Activated CD4-positive, alpha-beta T cell treated with anti-CD3 and anti-CD28 coated beads, Interleukin-2, amount 10 ng/mL, durations not matched to agents 24 days and 14 days (primary cell): ENCODE results near the gene MMUT. TPM values are rescaled to one million over a fixed set of nuclear protein-coding genes. Genes with fewer than 3 reads are reported as not detected.
A peak's percentile ranks its signal among the peaks of the same experiment; 100 is the strongest.
"Not testable (repeated sequence)": the region's sequence is repeated elsewhere in the genome, so short reads cannot be mapped to it uniquely, and the experiment has no call there.

ENCODE experiments used
- DNase-seq: peaks from one replicate; pipeline ENCODE4 v3.0.0; 2022
- H3K27ac Mint-ChIP-seq: one replicate; pipeline ENCODE4 v1.8.0; 2022; ENCODE audit warnings: mild to moderate bottlenecking, mixed read lengths
- H3K27me3 Mint-ChIP-seq: one replicate; pipeline ENCODE4 v1.8.0; 2022; ENCODE audit warnings: mixed read lengths
- H3K36me3 Mint-ChIP-seq: one replicate; pipeline ENCODE4 v1.8.0; 2022; ENCODE audit warnings: low read depth, mild to moderate bottlenecking, mixed read lengths
- H3K4me1 Mint-ChIP-seq: one replicate; pipeline ENCODE4 v1.8.0; 2021; ENCODE audit warnings: mixed read lengths
- H3K4me3 Mint-ChIP-seq: one replicate; pipeline ENCODE4 v1.8.0; 2022; ENCODE audit warnings: mild to moderate bottlenecking, moderate library complexity, mixed read lengths
- H3K9me3 Mint-ChIP-seq: one replicate; pipeline ENCODE4 v1.8.0; 2021; ENCODE audit warnings: mixed read lengths
- intact Hi-C: fragments of 100-400 bp; cut with micrococcal nuclease; formaldehyde crosslinking; loops from one replicate; pipeline ENCODE4 v1.15.1; 2023
- total RNA-seq: library from RNA; stranded (reverse); gene quantifications from 2 replicates; pipeline ENCODE4 v1.2.3, GENCODE V29; 2022

Gene MMUT
- 12.4 and 13.1 TPM in 2 replicates for total RNA-seq

GRCh38 chr6:49462927-49463611 lies at the start of gene MMUT, which contains the start of gene CENPQ:
Gene MMUT (minus strand): TSS chr6:49463253. CDS start chr6:49459466, 3,787 bp downstream.
Gene CENPQ (plus strand): TSS chr6:49463370. CDS start chr6:49470177, 6,807 bp downstream.
- intact Hi-C loops = loop anchor here (2.0 kb wide), 1 partner anchor 88 kb away; the partner anchor contains the start of gene C6orf141
- DNase-seq = peak; percentile 98
- Mint-ChIP-seq H3K4me3 (peak within 1 kb of the TSS; percentile 96), H3K27me3 (no peaks in the 10 kb centered on the region), H3K9me3 (no peaks in the 10 kb centered on the region), H3K36me3 (peaks cover 6% of the 10 kb centered on the region), H3K27ac (peak within 1 kb of the TSS; percentile 92), H3K4me1 (peaks cover 47% of the 10 kb centered on the region)

GRCh38 chr6:49509342-49509741 lies 46.3 kb upstream of the MMUT start:
- Mint-ChIP-seq H3K4me1 (no peaks in the 10 kb centered on the region), H3K36me3 (no peaks in the 10 kb centered on the region), H3K4me3 (no peak overlapping the region), H3K9me3 (no peaks in the 10 kb centered on the region), H3K27me3 (peaks cover 20% of the 10 kb centered on the region), H3K27ac (no peak overlapping the region)
- DNase-seq = no peak
- intact Hi-C loops = no loop called here

GRCh38 chr6:49506569-49507111 lies 43.6 kb upstream of the MMUT start:
- H3K27ac Mint-ChIP-seq = no peak overlapping the region
- intact Hi-C loops = no loop called here
- no peak overlapping the region for H3K4me3 Mint-ChIP-seq
- H3K27me3 Mint-ChIP-seq = peaks cover 11% of the 10 kb centered on the region
- no peak for DNase-seq
- no peaks in the 10 kb centered on the region for H3K36me3 Mint-ChIP-seq
- no peaks in the 10 kb centered on the region for H3K9me3 Mint-ChIP-seq
- H3K4me1 Mint-ChIP-seq = no peaks in the 10 kb centered on the region

DNA sequence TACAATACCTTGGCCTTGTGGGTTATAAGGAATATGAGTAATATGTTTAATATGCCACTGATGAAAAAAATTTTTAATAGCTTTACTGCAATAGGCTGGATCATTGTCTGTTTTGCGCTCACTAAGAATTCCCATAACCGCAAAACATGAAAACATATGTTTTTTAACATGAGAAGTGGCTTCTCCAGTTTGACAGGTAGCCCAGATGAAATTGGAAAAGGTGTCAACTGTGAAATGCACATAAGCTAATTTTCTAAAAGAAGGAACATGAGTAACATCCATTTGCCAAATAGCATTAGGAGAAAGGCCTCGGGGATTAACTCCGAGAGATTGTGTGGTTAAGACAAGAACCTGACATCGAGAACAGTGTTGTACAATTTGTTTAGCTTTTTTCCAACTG lies 41.6 kb upstream of the MMUT start:
- Mint-ChIP-seq H3K27me3 (peaks cover 7% of the 10 kb centered on the region), H3K36me3 (no peaks in the 10 kb centered on the region), H3K4me3 (no peak overlapping the region), H3K27ac (no peak overlapping the region), H3K4me1 (no peaks in the 10 kb centered on the region), H3K9me3 (no peaks in the 10 kb centered on the region)
- intact Hi-C loops = no loop called here
- no peak for DNase-seq

- H3K9me3 Mint-ChIP-seq = no peaks in the 10 kb centered on the region
- H3K4me1 Mint-ChIP-seq = no peaks in the 10 kb centered on the region
- no peak within 1 kb of the TSS for H3K27ac Mint-ChIP-seq
- no peak for DNase-seq
- intact Hi-C loops = no loop called here
- peaks cover 3% of the 10 kb centered on the region for H3K27me3 Mint-ChIP-seq
- H3K4me3 Mint-ChIP-seq = no peak within 1 kb of the TSS
- no peaks in the 10 kb centered on the region for H3K36me3 Mint-ChIP-seq
These were observed 36.6 kb upstream of the MMUT start, which contains the start of gene GLYATL3 for GRCh38 chr6:49499623-49500022. Gene GLYATL3 (plus strand): TSS chr6:49499923. CDS start chr6:49511991, 12,068 bp downstream.

DNA sequence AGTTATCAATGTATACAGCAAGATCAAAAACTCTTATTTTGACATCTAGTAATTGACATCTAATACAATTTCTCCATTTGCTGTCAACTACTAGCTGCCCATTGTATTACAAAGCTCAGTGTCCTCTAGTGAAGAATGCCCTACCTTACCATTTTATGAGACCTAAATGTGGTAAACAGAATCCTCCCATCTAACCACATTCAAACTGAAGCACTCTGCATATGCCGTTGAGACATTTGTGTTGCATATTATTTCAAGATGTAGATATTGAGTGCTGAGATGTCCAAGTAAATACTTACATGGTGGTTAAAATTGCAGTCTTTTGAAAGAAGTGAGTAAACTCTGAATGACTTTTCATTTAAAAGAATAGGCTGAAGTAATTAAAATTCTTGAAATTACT lies 36.1 kb upstream of the MMUT start:
- Mint-ChIP-seq H3K9me3 (no peaks in the 10 kb centered on the region), H3K4me3 (no peak overlapping the region), H3K36me3 (peaks cover 3% of the 10 kb centered on the region), H3K27ac (no peak overlapping the region), H3K4me1 (no peaks in the 10 kb centered on the region), H3K27me3 (peaks cover 3% of the 10 kb centered on the region)
- intact Hi-C loops = no loop called here
- no peak for DNase-seq

- DNase-seq = no peak
- Mint-ChIP-seq H3K9me3 (no peaks in the 10 kb centered on the region), H3K36me3 (peaks cover 6% of the 10 kb centered on the region), H3K27me3 (no peaks in the 10 kb centered on the region), H3K27ac (no peak overlapping the region), H3K4me1 (no peaks in the 10 kb centered on the region), H3K4me3 (no peak overlapping the region)
- intact Hi-C loops = no loop called here
These were observed 34.3 kb upstream of the MMUT start for GRCh38 chr6:49497304-49497703.

- intact Hi-C loops = no loop called here
These were observed 27.6 kb upstream of the MMUT start for GRCh38 chr6:49490633-49491032.

GRCh38 chr6:49483380-49483779 lies 20.3 kb upstream of the MMUT start:
- intact Hi-C loops, DNase-seq, H3K27me3 Mint-ChIP-seq, H3K4me3 Mint-ChIP-seq, H3K4me1 Mint-ChIP-seq, H3K27ac Mint-ChIP-seq, H3K9me3 Mint-ChIP-seq: not testable (repeated sequence)
- H3K36me3 Mint-ChIP-seq = peaks cover 18% of the 10 kb centered on the region

More at GRCh38 chr6:49490633-49491032, 27.6 kb upstream of the MMUT start:
- no peak overlapping the region for H3K4me3 Mint-ChIP-seq
- no peak overlapping the region for H3K27ac Mint-ChIP-seq
- no peaks in the 10 kb centered on the region for H3K27me3 Mint-ChIP-seq
- DNase-seq = no peak
- H3K36me3 Mint-ChIP-seq = peaks cover 16% of the 10 kb centered on the region
- H3K4me1 Mint-ChIP-seq = no peaks in the 10 kb centered on the region
- no peaks in the 10 kb centered on the region for H3K9me3 Mint-ChIP-seq

- H3K4me1 Mint-ChIP-seq, H3K27me3 Mint-ChIP-seq, H3K27ac Mint-ChIP-seq, H3K9me3 Mint-ChIP-seq, intact Hi-C loops, DNase-seq, H3K4me3 Mint-ChIP-seq: not testable (repeated sequence)
- peaks cover 18% of the 10 kb centered on the region for H3K36me3 Mint-ChIP-seq
These were observed 18.8 kb upstream of the MMUT start for GRCh38 chr6:49481846-49482245.

DNA sequence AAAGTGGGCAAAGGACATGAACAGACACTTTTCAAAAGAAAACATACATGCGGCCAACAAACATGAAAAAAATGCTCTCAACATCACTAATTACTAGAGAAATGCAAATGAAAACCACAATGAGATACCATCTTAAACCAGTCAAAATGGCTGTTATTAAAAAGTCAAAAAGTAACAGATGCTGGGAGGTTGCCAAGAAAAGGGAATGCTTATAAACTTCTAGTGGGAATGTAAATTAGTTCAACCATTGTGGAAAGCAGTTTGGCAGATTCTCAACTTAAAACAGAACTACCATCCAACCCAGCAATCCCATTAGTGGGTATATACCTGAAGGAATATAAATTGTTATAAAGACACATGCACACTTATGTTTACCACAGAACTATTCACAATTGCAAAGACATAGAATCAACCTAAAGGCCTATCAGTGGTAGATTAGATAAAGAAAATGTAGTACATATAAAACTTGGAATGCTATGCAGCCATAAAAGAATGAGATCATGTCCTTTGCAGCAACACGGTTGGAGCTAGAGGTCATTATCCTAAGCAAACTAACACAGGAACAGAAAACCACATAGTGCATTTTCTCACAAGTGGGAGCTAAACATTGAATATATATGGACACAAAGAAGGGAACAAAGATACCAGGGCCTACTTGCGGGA lies 16.4 kb upstream of the MMUT start:
- H3K36me3 Mint-ChIP-seq = peaks cover 29% of the 10 kb centered on the region
- no peaks in the 10 kb centered on the region for H3K4me1 Mint-ChIP-seq
- peaks cover 6% of the 10 kb centered on the region for H3K9me3 Mint-ChIP-seq
- intact Hi-C loops = no loop called here
- no peaks in the 10 kb centered on the region for H3K27me3 Mint-ChIP-seq
- no peak for DNase-seq
- H3K27ac Mint-ChIP-seq = no peak overlapping the region
- H3K4me3 Mint-ChIP-seq = no peak overlapping the region

GRCh38 chr6:49476564-49476963 lies 13.5 kb upstream of the MMUT start:
- intact Hi-C loops, H3K4me3 Mint-ChIP-seq, H3K27me3 Mint-ChIP-seq, DNase-seq, H3K27ac Mint-ChIP-seq, H3K9me3 Mint-ChIP-seq, H3K4me1 Mint-ChIP-seq: not testable (repeated sequence)
- H3K36me3 Mint-ChIP-seq = peaks cover 44% of the 10 kb centered on the region

GRCh38 chr6:49468042-49468441 lies 5.0 kb upstream of the MMUT start:
- Mint-ChIP-seq H3K27me3 (no peaks in the 10 kb centered on the region), H3K9me3 (no peaks in the 10 kb centered on the region), H3K36me3 (peaks cover 16% of the 10 kb centered on the region), H3K4me1 (peaks cover 28% of the 10 kb centered on the region), H3K27ac (no peak overlapping the region), H3K4me3 (no peak overlapping the region)
- no peak for DNase-seq
- intact Hi-C loops = no loop called here

- H3K36me3 Mint-ChIP-seq = peaks cover 2% of the 10 kb centered on the region
- H3K27me3 Mint-ChIP-seq = no peaks in the 10 kb centered on the region
- no peaks in the 10 kb centered on the region for H3K9me3 Mint-ChIP-seq
- no peak for DNase-seq
- intact Hi-C loops = no loop called here
- H3K4me1 Mint-ChIP-seq = peaks cover 47% of the 10 kb centered on the region
- H3K4me3 Mint-ChIP-seq = peak overlapping the region; percentile 96
- no peak overlapping the region for H3K27ac Mint-ChIP-seq
These were observed 1.6 kb upstream of the MMUT start for GRCh38 chr6:49464691-49465090.
